GM19240 (cell line): ENCODE measurements around the gene TGFB1.

Experiments
- DNase-seq: peaks from one replicate; pipeline ENCODE4 v3.0.0; 2011; ENCODE audit warnings: low spot score; ENCODE audit not compliant: insufficient read length

The TGFB1 gene

GRCh38 chr19:41321600-41322270 is 32.0 kb downstream of the TGFB1 start:
- no peak for DNase-seq

GRCh38 chr19:41321204-41321599 is 32.5 kb downstream of the TGFB1 start:
- DNase-seq, result no peak

GRCh38 chr19:41320568-41320967 is 33.2 kb downstream of the TGFB1 start:
- DNase-seq, result no peak

- no peak for DNase-seq
These were observed 33.6 kb downstream of the TGFB1 start for GRCh38 chr19:41320185-41320518.

GRCh38 chr19:41319500-41320184 is 34.1 kb downstream of the TGFB1 start:
- no peak for DNase-seq

GRCh38 chr19:41318696-41319499 is 34.8 kb downstream of the TGFB1 start:
- no peak for DNase-seq

GRCh38 chr19:41316306-41316920 is 37.3 kb downstream of the TGFB1 start:
- no peak for DNase-seq

- DNase-seq, result no peak
These were observed 42.1 kb downstream of the TGFB1 start for GRCh38 chr19:41311613-41312012.

GRCh38 chr19:41311072-41311471 is 42.6 kb downstream of the TGFB1 start:
- DNase-seq, result no peak

GRCh38 chr19:41310033-41310831 is 43.5 kb downstream of the TGFB1 start, which contains the start of gene CCDC97:
CCDC97 (plus strand) TSS chr19:41310172; CDS start chr19:41310311, 139 bp downstream.
- peak; percentile 90 for DNase-seq

GRCh38 chr19:41309180-41310032 is 44.3 kb downstream of the TGFB1 start:
- DNase-seq, result no peak

- no peak for DNase-seq
These were observed 45.1 kb downstream of the TGFB1 start for GRCh38 chr19:41308450-41309179.

- no peak for DNase-seq
These were observed 45.7 kb downstream of the TGFB1 start for GRCh38 chr19:41307954-41308449.

GRCh38 chr19:41307090-41307875 is 46.4 kb downstream of the TGFB1 start:
- no peak for DNase-seq

GRCh38 chr19:41305927-41306793 is 47.6 kb downstream of the TGFB1 start:
- no peak for DNase-seq

GRCh38 chr19:41304706-41305483 is 48.8 kb downstream of the TGFB1 start:
- no peak for DNase-seq

- no peak for DNase-seq
These were observed 49.8 kb downstream of the TGFB1 start for GRCh38 chr19:41303954-41304353.
